ENCODE results near the gene TM4SF20. TPM values are rescaled to one million over a fixed set of nuclear protein-coding genes. Genes with fewer than 3 reads are reported as not detected.

TM4SF20 gene
- total and polyA plus RNA-seq, 2 experiments from 2014 or later, result not detected

DNA sequence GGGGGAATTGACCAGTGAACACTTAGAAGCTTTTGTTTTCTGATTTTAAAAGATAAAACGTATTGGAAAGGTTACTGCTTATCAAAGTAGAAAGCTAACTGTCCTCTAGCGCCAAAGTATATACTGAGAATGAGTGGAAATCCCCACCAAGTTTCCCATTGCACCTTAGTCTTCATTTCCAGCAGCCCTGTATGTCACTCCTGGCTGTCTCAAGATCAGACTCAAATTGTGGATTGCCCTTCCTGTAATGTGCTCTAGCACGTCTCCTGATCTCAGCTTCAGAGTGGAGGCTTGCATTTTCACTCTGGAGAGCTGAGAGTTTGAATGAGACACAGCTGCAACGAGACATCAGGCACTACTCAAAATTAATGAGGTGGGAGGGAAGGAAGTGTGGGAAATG, 27.5 kb downstream of the TM4SF20 start:
- H3K36me3 Mint-ChIP-seq (ENCODE audit: low read depth), result peaks cover 15% of the 10 kb centered on the region; the same call in 2 of the 3 replicates
- TF ChIP-seq, protein P1, sequence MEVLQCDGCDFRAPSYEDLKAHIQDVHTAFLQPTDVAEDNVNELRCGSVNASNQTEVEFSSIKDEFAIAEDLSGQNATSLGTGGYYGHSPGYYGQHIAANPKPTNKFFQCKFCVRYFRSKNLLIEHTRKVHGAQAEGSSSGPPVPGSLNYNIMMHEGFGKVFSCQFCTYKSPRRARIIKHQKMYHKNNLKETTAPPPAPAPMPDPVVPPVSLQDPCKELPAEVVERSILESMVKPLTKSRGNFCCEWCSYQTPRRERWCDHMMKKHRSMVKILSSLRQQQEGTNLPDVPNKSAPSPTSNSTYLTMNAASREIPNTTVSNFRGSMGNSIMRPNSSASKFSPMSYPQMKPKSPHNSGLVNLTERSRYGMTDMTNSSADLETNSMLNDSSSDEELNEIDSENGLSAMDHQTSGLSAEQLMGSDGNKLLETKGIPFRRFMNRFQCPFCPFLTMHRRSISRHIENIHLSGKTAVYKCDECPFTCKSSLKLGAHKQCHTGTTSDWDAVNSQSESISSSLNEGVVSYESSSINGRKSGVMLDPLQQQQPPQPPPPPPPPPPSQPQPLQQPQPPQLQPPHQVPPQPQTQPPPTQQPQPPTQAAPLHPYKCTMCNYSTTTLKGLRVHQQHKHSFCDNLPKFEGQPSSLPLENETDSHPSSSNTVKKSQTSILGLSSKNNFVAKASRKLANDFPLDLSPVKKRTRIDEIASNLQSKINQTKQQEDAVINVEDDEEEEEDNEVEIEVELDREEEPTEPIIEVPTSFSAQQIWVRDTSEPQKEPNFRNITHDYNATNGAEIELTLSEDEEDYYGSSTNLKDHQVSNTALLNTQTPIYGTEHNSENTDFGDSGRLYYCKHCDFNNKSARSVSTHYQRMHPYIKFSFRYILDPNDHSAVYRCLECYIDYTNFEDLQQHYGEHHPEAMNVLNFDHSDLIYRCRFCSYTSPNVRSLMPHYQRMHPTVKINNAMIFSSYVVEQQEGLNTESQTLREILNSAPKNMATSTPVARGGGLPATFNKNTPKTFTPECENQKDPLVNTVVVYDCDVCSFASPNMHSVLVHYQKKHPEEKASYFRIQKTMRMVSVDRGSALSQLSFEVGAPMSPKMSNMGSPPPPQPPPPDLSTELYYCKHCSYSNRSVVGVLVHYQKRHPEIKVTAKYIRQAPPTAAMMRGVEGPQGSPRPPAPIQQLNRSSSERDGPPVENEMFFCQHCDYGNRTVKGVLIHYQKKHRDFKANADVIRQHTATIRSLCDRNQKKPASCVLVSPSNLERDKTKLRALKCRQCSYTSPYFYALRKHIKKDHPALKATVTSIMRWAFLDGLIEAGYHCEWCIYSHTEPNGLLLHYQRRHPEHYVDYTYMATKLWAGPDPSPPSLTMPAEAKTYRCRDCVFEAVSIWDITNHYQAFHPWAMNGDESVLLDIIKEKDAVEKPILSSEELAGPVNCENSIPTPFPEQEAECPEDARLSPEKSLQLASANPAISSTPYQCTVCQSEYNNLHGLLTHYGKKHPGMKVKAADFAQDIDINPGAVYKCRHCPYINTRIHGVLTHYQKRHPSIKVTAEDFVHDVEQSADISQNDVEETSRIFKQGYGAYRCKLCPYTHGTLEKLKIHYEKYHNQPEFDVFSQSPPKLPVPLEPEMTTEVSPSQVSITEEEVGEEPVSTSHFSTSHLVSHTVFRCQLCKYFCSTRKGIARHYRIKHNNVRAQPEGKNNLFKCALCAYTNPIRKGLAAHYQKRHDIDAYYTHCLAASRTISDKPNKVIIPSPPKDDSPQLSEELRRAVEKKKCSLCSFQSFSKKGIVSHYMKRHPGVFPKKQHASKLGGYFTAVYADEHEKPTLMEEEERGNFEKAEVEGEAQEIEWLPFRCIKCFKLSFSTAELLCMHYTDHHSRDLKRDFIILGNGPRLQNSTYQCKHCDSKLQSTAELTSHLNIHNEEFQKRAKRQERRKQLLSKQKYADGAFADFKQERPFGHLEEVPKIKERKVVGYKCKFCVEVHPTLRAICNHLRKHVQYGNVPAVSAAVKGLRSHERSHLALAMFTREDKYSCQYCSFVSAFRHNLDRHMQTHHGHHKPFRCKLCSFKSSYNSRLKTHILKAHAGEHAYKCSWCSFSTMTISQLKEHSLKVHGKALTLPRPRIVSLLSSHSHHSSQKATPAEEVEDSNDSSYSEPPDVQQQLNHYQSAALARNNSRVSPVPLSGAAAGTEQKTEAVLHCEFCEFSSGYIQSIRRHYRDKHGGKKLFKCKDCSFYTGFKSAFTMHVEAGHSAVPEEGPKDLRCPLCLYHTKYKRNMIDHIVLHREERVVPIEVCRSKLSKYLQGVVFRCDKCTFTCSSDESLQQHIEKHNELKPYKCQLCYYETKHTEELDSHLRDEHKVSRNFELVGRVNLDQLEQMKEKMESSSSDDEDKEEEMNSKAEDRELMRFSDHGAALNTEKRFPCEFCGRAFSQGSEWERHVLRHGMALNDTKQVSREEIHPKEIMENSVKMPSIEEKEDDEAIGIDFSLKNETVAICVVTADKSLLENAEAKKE (CRISPR knock-in tag; IDR thresholded peaks at IDR 0.05), result no peak
- no peak for TF ChIP-seq ZNF331 (CRISPR knock-in tag; IDR thresholded peaks at IDR 0.05; ENCODE audit: low read depth)
- TF ChIP-seq STAT1 (IDR thresholded peaks at IDR 0.05; ENCODE audit: unreplicated experiment), result no peak
- TF ChIP-seq, protein P2, sequence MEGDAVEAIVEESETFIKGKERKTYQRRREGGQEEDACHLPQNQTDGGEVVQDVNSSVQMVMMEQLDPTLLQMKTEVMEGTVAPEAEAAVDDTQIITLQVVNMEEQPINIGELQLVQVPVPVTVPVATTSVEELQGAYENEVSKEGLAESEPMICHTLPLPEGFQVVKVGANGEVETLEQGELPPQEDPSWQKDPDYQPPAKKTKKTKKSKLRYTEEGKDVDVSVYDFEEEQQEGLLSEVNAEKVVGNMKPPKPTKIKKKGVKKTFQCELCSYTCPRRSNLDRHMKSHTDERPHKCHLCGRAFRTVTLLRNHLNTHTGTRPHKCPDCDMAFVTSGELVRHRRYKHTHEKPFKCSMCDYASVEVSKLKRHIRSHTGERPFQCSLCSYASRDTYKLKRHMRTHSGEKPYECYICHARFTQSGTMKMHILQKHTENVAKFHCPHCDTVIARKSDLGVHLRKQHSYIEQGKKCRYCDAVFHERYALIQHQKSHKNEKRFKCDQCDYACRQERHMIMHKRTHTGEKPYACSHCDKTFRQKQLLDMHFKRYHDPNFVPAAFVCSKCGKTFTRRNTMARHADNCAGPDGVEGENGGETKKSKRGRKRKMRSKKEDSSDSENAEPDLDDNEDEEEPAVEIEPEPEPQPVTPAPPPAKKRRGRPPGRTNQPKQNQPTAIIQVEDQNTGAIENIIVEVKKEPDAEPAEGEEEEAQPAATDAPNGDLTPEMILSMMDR (conservative IDR thresholded peaks at IDR 0.05; ENCODE audit: low read depth in 2 of 2), result no peak
- no peak for TF ChIP-seq ZNF114 (CRISPR knock-in tag; IDR thresholded peaks at IDR 0.05)
- TF ChIP-seq CREB1 (CRISPR knock-in tag; IDR thresholded peaks at IDR 0.05; ENCODE audit: low read depth), result no peak
- no peak for TF ChIP-seq ETS1 (IDR thresholded peaks at IDR 0.05)
- TF ChIP-seq REST (IDR thresholded peaks at IDR 0.05; ENCODE audit: unreplicated experiment), result no peak
- no peak for TF ChIP-seq JUNB (IDR thresholded peaks at IDR 0.05; ENCODE audit: unreplicated experiment)

More for the DNA sequence above, 27.5 kb downstream of the TM4SF20 start:
- Histone ChIP-seq H3K27me3 (ENCODE audit: insufficient read depth) (no peaks in the 10 kb centered on the region), H3K79me2 (replicated peaks; ENCODE audit: insufficient read depth) (no peaks in the 10 kb centered on the region), H3K4me3 (no peak overlapping the region), H3F3A (replicated peaks; ENCODE audit: low read depth) (no peaks in the 10 kb centered on the region), H3K36me3 (ENCODE audit: insufficient read depth) (peaks cover 13% of the 10 kb centered on the region; the same call in 1 of the 2 replicates), H4K20me1 (replicated peaks; ENCODE audit: insufficient read depth) (no peaks in the 10 kb centered on the region), H3K27ac (ENCODE audit: low read depth) (0 out of 2 replicates have a peak overlapping the region, but pooled peaks have one; percentile 27), H3K4me1 (ENCODE audit: insufficient read depth) (peaks cover 3% of the 10 kb centered on the region), H3K4me2 (no peak overlapping the region), H3K9me2 (ENCODE audit: insufficient read depth) (no peaks in the 10 kb centered on the region), H2AFZ (no peak overlapping the region)
- H3K27ac Mint-ChIP-seq, result peak overlapping the region; percentile 7; the same call in 1 of the 2 replicates
- H3K27me3 Mint-ChIP-seq (ENCODE audit: insufficient read depth, low read depth, poor library complexity), result no peaks in the 10 kb centered on the region
- ATAC-seq (no peak), DNase-seq (ENCODE audit: low spot score) (no peak)
- H3K4me3 Mint-ChIP-seq, result no peak overlapping the region
- H3K9me3 Mint-ChIP-seq, result no peaks in the 10 kb centered on the region
- H3K4me1 Mint-ChIP-seq, result peaks cover 7% of the 10 kb centered on the region; the same call in 2 of the 3 replicates
